HUES48 (cell line): ENCODE results near the gene CXCL8.
"Not testable (repeated sequence)": the region's sequence is repeated elsewhere in the genome, so short reads cannot be mapped to it uniquely, and the experiment has no call there.

Experiments used
- H3K27ac ChIP-seq: one replicate; pipeline ENCODE4 v1.7.0; 2013; ENCODE audit warnings: low read depth, low read length, inconsistent platforms
- H3K27me3 ChIP-seq: 2 replicates; pipeline ENCODE4 v1.6.1; 2013; ENCODE audit warnings: mild to moderate bottlenecking, low read length; ENCODE audit not compliant: control insufficient read depth, insufficient read depth
- H3K36me3 ChIP-seq: 2 replicates; pipeline ENCODE4 v1.6.1; 2013; ENCODE audit warnings: low read length; ENCODE audit not compliant: control insufficient read depth, insufficient read depth
- H3K4me1 ChIP-seq: 2 replicates; pipeline ENCODE4 v1.6.1; 2013; ENCODE audit warnings: mild to moderate bottlenecking, low read length; ENCODE audit not compliant: control insufficient read depth, insufficient read depth
- H3K4me3 ChIP-seq: 2 replicates; pipeline ENCODE4 v1.5.1; 2013; ENCODE audit warnings: mild to moderate bottlenecking, low read depth, low read length
- H3K9ac ChIP-seq: 2 replicates; pipeline ENCODE4 v1.6.1; 2013; ENCODE audit warnings: mild to moderate bottlenecking, low read depth, low read length, moderate library complexity
- H3K9me3 ChIP-seq: 2 replicates; pipeline ENCODE4 v1.6.1; 2013; ENCODE audit warnings: low read length; ENCODE audit not compliant: control insufficient read depth, insufficient read depth

Gene CXCL8

GRCh38 chr4:73740353-73740778 lies at the start of gene CXCL8:
Gene CXCL8, plus strand, starts transcription at chr4:73740569. Its CDS starts 90 bp downstream, at chr4:73740659.
- Histone ChIP-seq H3K9ac (no peak within 1 kb of the TSS), H3K27me3 (no peaks in the 10 kb centered on the region), H3K9me3 (no peaks in the 10 kb centered on the region), H3K27ac (no peak within 1 kb of the TSS), H3K36me3 (no peaks in the 10 kb centered on the region), H3K4me3 (no peak within 1 kb of the TSS), H3K4me1 (no peaks in the 10 kb centered on the region)

- not testable (repeated sequence) for H3K27ac ChIP-seq, H3K4me3 ChIP-seq, H3K9me3 ChIP-seq, H3K36me3 ChIP-seq, H3K4me1 ChIP-seq, H3K27me3 ChIP-seq, H3K9ac ChIP-seq
Observed at GRCh38 chr4:73691201-73691600, 49.2 kb upstream of the CXCL8 start.

GRCh38 chr4:73691759-73692158 lies 48.6 kb upstream of the CXCL8 start:
- Histone ChIP-seq H3K9ac (no peak overlapping the region), H3K27me3 (no peaks in the 10 kb centered on the region), H3K4me1 (no peaks in the 10 kb centered on the region), H3K4me3 (no peak overlapping the region), H3K36me3 (no peaks in the 10 kb centered on the region), H3K9me3 (no peaks in the 10 kb centered on the region), H3K27ac (no peak overlapping the region)

- no peaks in the 10 kb centered on the region for H3K27me3 ChIP-seq
- H3K27ac ChIP-seq: no peak overlapping the region
- no peak overlapping the region for H3K4me3 ChIP-seq
- no peaks in the 10 kb centered on the region for H3K9me3 ChIP-seq
- no peaks in the 10 kb centered on the region for H3K4me1 ChIP-seq
- no peak overlapping the region for H3K9ac ChIP-seq
- no peaks in the 10 kb centered on the region for H3K36me3 ChIP-seq
Observed at GRCh38 chr4:73692254-73692653, 48.1 kb upstream of the CXCL8 start.

- no peaks in the 10 kb centered on the region for H3K9me3 ChIP-seq
- no peaks in the 10 kb centered on the region for H3K27me3 ChIP-seq
- H3K9ac ChIP-seq: no peak overlapping the region
- no peak overlapping the region for H3K27ac ChIP-seq
- H3K4me1 ChIP-seq: no peaks in the 10 kb centered on the region
- no peaks in the 10 kb centered on the region for H3K36me3 ChIP-seq
- no peak overlapping the region for H3K4me3 ChIP-seq
Observed at GRCh38 chr4:73692701-73693100, 47.7 kb upstream of the CXCL8 start.

GRCh38 chr4:73693811-73694210 lies 46.6 kb upstream of the CXCL8 start:
- Histone ChIP-seq H3K9me3 (no peaks in the 10 kb centered on the region), H3K4me3 (no peak overlapping the region), H3K4me1 (no peaks in the 10 kb centered on the region), H3K27ac (no peak overlapping the region), H3K9ac (no peak overlapping the region), H3K27me3 (no peaks in the 10 kb centered on the region), H3K36me3 (no peaks in the 10 kb centered on the region)

- H3K4me3 ChIP-seq: no peak overlapping the region
- H3K9me3 ChIP-seq: no peaks in the 10 kb centered on the region
- no peaks in the 10 kb centered on the region for H3K4me1 ChIP-seq
- H3K36me3 ChIP-seq: no peaks in the 10 kb centered on the region
- no peak overlapping the region for H3K9ac ChIP-seq
- no peaks in the 10 kb centered on the region for H3K27me3 ChIP-seq
- H3K27ac ChIP-seq: no peak overlapping the region
Observed at GRCh38 chr4:73698217-73698616, 42.2 kb upstream of the CXCL8 start.

- H3K4me1 ChIP-seq: peaks cover 17% of the 10 kb centered on the region; the same call in 1 of the 2 replicates
- H3K9ac ChIP-seq: no peak overlapping the region
- no peak overlapping the region for H3K27ac ChIP-seq
- H3K4me3 ChIP-seq: no peak overlapping the region
- no peaks in the 10 kb centered on the region for H3K36me3 ChIP-seq
- H3K9me3 ChIP-seq: no peaks in the 10 kb centered on the region
- no peaks in the 10 kb centered on the region for H3K27me3 ChIP-seq
Observed at GRCh38 chr4:73701116-73701515, 39.3 kb upstream of the CXCL8 start.

GRCh38 chr4:73702796-73703287 lies 37.5 kb upstream of the CXCL8 start:
- Histone ChIP-seq H3K4me1 (peaks cover 17% of the 10 kb centered on the region; the same call in 1 of the 2 replicates), H3K9me3 (no peaks in the 10 kb centered on the region), H3K36me3 (no peaks in the 10 kb centered on the region), H3K27me3 (no peaks in the 10 kb centered on the region), H3K27ac (no peak overlapping the region), H3K9ac (no peak overlapping the region), H3K4me3 (no peak overlapping the region)

GRCh38 chr4:73703320-73703719 lies 37.0 kb upstream of the CXCL8 start:
- no peaks in the 10 kb centered on the region for H3K36me3 ChIP-seq
- H3K4me1 ChIP-seq: peaks cover 17% of the 10 kb centered on the region
- no peak overlapping the region for H3K4me3 ChIP-seq
- H3K27me3 ChIP-seq: no peaks in the 10 kb centered on the region
- H3K9ac ChIP-seq: no peak overlapping the region
- H3K27ac ChIP-seq: no peak overlapping the region
- no peaks in the 10 kb centered on the region for H3K9me3 ChIP-seq

GRCh38 chr4:73704314-73705055 lies 35.9 kb upstream of the CXCL8 start:
- Histone ChIP-seq H3K27ac (peak overlapping the region; percentile 88), H3K36me3 (no peaks in the 10 kb centered on the region), H3K4me3 (no peak overlapping the region), H3K4me1 (peaks cover 17% of the 10 kb centered on the region), H3K9me3 (no peaks in the 10 kb centered on the region), H3K27me3 (no peaks in the 10 kb centered on the region), H3K9ac (peak overlapping the region; percentile 33; the same call in 1 of the 2 replicates)
